Endothelial cell of umbilical vein (primary cell): ENCODE data around the gene TNFRSF4.

ENCODE experiments used
- CTCF ChIP-seq, 2 donors: IDR thresholded peaks; 1 replicate in 1 of 2; 2 replicates in 1 of 2; pipeline ENCODE4 v1.5.1; 2011; ENCODE audit warnings: low read length in 2 of 2, mild to moderate bottlenecking in 2 of 2, moderate library complexity in 2 of 2, control low read depth in 1 of 2, inconsistent platforms in 1 of 2, low read depth in 1 of 2; ENCODE audit not compliant: insufficient read depth in 1 of 2; ENCODE audit errors: extremely low read depth in 1 of 2
- EZH2 ChIP-seq: IDR thresholded peaks from 2 replicates; pipeline ENCODE4 v1.6.1; 2012; ENCODE audit warnings: borderline replicate concordance, low read depth, mild to moderate bottlenecking, moderate library complexity, low read length, inconsistent platforms; ENCODE audit not compliant: severe bottlenecking
- FOS ChIP-seq: IDR thresholded peaks from 2 replicates; pipeline ENCODE4 v1.6.1; 2011; ENCODE audit warnings: mild to moderate bottlenecking, low read length, moderate library complexity, borderline replicate concordance; ENCODE audit not compliant: insufficient read depth
- GATA2 ChIP-seq: IDR thresholded peaks from 2 replicates; pipeline ENCODE4 v1.7.0; 2011; ENCODE audit warnings: low read depth, mild to moderate bottlenecking, moderate library complexity, mixed read lengths, low read length; ENCODE audit not compliant: insufficient read length, insufficient read depth
- JUN ChIP-seq: IDR thresholded peaks from 2 replicates; pipeline ENCODE4 v1.6.1; 2011; ENCODE audit warnings: borderline replicate concordance, low read depth; ENCODE audit not compliant: insufficient read length, insufficient read depth
- MAX ChIP-seq: IDR thresholded peaks from 2 replicates; pipeline ENCODE4 v1.6.1; 2011; ENCODE audit not compliant: insufficient read depth, insufficient read length
- MYC ChIP-seq: IDR thresholded peaks from one replicate; pipeline ENCODE4 v1.6.1; 2011; ENCODE audit warnings: mild to moderate bottlenecking, low read depth, low read length
- POLR2A ChIP-seq: IDR thresholded peaks from 2 replicates; pipeline ENCODE4 v1.6.1; 2012; ENCODE audit warnings: low read depth, mild to moderate bottlenecking, control low read depth, low read length
- POLR2AphosphoS5 ChIP-seq: IDR thresholded peaks from 2 replicates; pipeline ENCODE4 v1.6.1; 2012; ENCODE audit warnings: low read depth, mild to moderate bottlenecking, control low read depth, low read length, moderate library complexity; ENCODE audit not compliant: insufficient read depth

- TF ChIP-seq CTCF (IDR thresholded peaks at IDR 0.05; ENCODE audit: extremely low read depth in 1 of 2, insufficient read depth in 1 of 2, low read depth in 1 of 2, low read length in 2 of 2) = no peak
- no peak for TF ChIP-seq GATA2
- no peak for TF ChIP-seq POLR2A
- TF ChIP-seq MAX = no peak
- no peak for TF ChIP-seq JUN
- TF ChIP-seq POLR2AphosphoS5 = no peak
- no peak for TF ChIP-seq EZH2
- no peak for TF ChIP-seq FOS
- TF ChIP-seq MYC = no peak
Observed at GRCh38 chr1:1183221-1183747, 30.7 kb downstream of the TNFRSF4 start.
